ENCODE measurements around the gene PAPSS2. TPM values are rescaled to one million over a fixed set of nuclear protein-coding genes. Genes with fewer than 3 reads are reported as not detected.

PAPSS2 gene
- total RNA-seq, 1 experiment from 2014 or later = 14.6 TPM

DNA sequence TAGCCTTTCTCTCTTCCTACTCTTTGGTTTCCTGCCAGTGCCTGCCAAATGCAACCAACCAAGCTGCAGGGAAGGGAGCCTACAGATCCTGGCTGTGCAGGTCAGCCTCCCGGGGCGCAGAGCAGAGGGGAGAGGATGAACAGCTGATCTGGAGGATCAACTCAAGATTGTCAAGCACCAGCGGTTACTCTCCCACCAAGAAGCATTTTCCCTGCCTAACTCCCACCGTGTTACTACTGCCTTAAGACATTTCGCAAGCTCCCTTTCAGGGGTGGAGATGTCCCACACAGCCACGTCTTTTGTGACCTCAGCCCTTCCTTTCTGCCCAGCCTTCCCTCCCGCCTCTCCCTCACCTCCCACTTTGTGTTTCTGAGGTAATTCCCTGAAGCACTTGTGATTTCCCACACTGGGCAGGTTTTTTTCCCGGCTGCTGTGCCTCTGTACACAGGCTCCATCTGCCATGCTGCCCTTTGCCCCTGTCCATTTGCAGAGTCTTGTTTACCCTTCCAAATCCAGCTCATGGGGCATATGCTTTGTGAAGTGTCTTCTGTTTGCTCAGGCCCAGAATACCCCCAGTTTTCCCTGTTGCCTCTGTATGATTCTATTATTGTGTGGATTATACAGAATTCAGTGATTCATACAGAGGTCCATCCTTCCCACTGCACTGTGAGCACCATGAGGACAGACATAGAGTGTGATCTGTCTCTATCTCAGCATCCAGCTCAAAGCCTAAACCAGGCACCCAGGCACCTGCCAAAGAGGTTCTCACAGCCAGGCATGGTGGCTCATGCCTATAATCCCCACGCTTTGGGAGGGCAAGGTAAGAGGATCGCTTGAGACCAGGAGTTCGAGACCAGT lies 40.9 kb upstream of the PAPSS2 start:
- ATAC-seq = no peak
- Histone ChIP-seq H3K79me2 (ENCODE audit: insufficient read depth, low read length) (no peaks in the 10 kb centered on the region), H3K9ac (ENCODE audit: low read length) (no peak overlapping the region)

More for the DNA sequence above, 40.9 kb upstream of the PAPSS2 start:
- no peaks in the 10 kb centered on the region for H3K36me3 ChIP-seq (ENCODE audit: control insufficient read depth in 1 of 2, insufficient read depth in 2 of 2, low read length in 2 of 2)
- no peaks in the 10 kb centered on the region for H3K9me3 ChIP-seq (ENCODE audit: control insufficient read depth in 1 of 2, insufficient read depth in 1 of 2, low read depth in 1 of 2, low read length in 2 of 2)
- H3K9me2 ChIP-seq (ENCODE audit: insufficient read depth) = no peaks in the 10 kb centered on the region
- no peaks in the 10 kb centered on the region; a peak in 1 of 4 replicates for H3K4me1 ChIP-seq (ENCODE audit: control insufficient read depth in 1 of 2, insufficient read depth in 2 of 2, low read length in 2 of 2)
- no peaks in the 10 kb centered on the region for H3K27me3 ChIP-seq (ENCODE audit: insufficient read depth, low read length)
- no peak overlapping the region for H3K4me2 ChIP-seq (ENCODE audit: low read length)
- H4K20me1 ChIP-seq (ENCODE audit: insufficient read depth) = no peaks in the 10 kb centered on the region
- ChIA-PET RAD21 (ENCODE audit: low non-redundant PET in 1 of 2, low total read pairs in 2 of 2, uncharacterized antibody in 2 of 2, unreplicated experiment in 2 of 2) (no interaction called here), CTCF (no interaction called here), POLR2A (no interaction called here)
- no TSS peak for BruUV-seq (replicated peaks)
- intact Hi-C loops (cut with micrococcal nuclease) = no loop called here
- TF ChIP-seq TCF7L2 (IDR thresholded peaks at IDR 0.05; ENCODE audit: borderline replicate concordance, extremely low read depth, insufficient read depth, insufficient read length) (no peak), ELF1 (IDR thresholded peaks at IDR 0.05; ENCODE audit: borderline replicate concordance, low read depth) (no peak), SRF (IDR thresholded peaks at IDR 0.05; ENCODE audit: low read depth) (no peak), POLR2AphosphoS5 (IDR thresholded peaks at IDR 0.05; ENCODE audit: low read depth, low read length) (no peak), EGR1 (IDR thresholded peaks at IDR 0.05; ENCODE audit: low read depth) (no peak), YY1 (IDR thresholded peaks at IDR 0.05; ENCODE audit: extremely low read depth, insufficient replicate concordance, low read depth, low read length) (no peak), CTCF (IDR thresholded peaks at IDR 0.05 in 2 of 3, conservative IDR thresholded peaks at IDR 0.05 in 1 of 3; ENCODE audit: borderline replicate concordance in 1 of 3, insufficient read depth in 1 of 3, low read depth in 2 of 3, low read length in 2 of 3) (no peak), CEBPB (IDR thresholded peaks at IDR 0.05; ENCODE audit: low read depth) (no peak), SIN3A (IDR thresholded peaks at IDR 0.05; ENCODE audit: low read depth) (no peak)
- H2AFZ ChIP-seq (ENCODE audit: low read depth, low read length, poor library complexity, severe bottlenecking) = no peak overlapping the region
- no peak overlapping the region for H3K27ac ChIP-seq (ENCODE audit: low read depth, low read length)
- no peak for DNase-seq (ENCODE audit: low read depth, low spot score)
- no peak overlapping the region for H3K4me3 ChIP-seq (replicated peaks in 1 of 2; ENCODE audit: low read depth in 1 of 2, low read length in 2 of 2)
